Prostate gland (tissue), 2 donors: ENCODE measurements around the gene PAX4.

Experiments
- POLR2A ChIP-seq: fragments of 450-650 bp; IDR thresholded peaks from one replicate; pipeline ENCODE4 v1.6.1; 2016; ENCODE audit warnings: antibody characterized with exemption, mild to moderate bottlenecking
- POLR2AphosphoS5 ChIP-seq: sonication (generic); formaldehyde crosslinking; IDR thresholded peaks from one replicate; pipeline ENCODE4 v1.6.1; 2017; ENCODE audit warnings: antibody characterized with exemption
- TF ChIP-seq, protein P1 (sequence below), 4 experiments: fragments of 200-600 bp in 2 of 4; fragments of 450-650 bp in 2 of 4; sonication (generic) in 2 of 4; IDR thresholded peaks; 1 replicate in 3 of 4; 2 replicates in 1 of 4; pipeline ENCODE4 v1.5.1; 2016 to 2019; ENCODE audit warnings: antibody characterized with exemption in 4 of 4, mild to moderate bottlenecking in 2 of 4, moderate library complexity in 2 of 4

DNA sequence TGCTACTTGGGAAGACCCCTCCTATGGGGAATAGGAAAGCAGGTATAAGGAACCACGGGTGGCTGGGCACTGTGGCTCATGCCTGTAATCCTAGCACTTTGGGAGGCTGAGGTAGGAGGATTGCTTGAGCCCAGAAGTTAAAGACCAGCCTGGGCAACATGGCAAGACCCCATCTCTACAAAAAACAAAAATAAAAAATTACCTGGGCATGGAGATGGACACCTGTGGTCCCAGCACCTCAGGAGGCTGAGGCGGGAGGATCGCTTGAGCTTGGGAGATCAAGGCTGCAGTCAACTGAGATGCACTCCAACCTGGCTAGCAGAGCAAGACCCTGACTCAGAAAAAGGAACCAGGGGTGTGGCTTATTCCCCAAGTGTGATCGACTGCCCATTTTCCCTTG, 25.4 kb downstream of the PAX4 start:
- TF ChIP-seq, protein P1, sequence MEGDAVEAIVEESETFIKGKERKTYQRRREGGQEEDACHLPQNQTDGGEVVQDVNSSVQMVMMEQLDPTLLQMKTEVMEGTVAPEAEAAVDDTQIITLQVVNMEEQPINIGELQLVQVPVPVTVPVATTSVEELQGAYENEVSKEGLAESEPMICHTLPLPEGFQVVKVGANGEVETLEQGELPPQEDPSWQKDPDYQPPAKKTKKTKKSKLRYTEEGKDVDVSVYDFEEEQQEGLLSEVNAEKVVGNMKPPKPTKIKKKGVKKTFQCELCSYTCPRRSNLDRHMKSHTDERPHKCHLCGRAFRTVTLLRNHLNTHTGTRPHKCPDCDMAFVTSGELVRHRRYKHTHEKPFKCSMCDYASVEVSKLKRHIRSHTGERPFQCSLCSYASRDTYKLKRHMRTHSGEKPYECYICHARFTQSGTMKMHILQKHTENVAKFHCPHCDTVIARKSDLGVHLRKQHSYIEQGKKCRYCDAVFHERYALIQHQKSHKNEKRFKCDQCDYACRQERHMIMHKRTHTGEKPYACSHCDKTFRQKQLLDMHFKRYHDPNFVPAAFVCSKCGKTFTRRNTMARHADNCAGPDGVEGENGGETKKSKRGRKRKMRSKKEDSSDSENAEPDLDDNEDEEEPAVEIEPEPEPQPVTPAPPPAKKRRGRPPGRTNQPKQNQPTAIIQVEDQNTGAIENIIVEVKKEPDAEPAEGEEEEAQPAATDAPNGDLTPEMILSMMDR (IDR thresholded peaks at IDR 0.05) = no peak
- no peak for TF ChIP-seq POLR2A
- TF ChIP-seq POLR2AphosphoS5 = no peak
